ENCODE results near the gene AGMAT. TPM values are rescaled to one million over a fixed set of nuclear protein-coding genes. Genes with fewer than 3 reads are reported as not detected.
A peak's percentile ranks its signal among the peaks of the same experiment; 100 is the strongest.

AGMAT gene
- 0.93 and 2.3 TPM in 2 replicates for total RNA-seq

DNA sequence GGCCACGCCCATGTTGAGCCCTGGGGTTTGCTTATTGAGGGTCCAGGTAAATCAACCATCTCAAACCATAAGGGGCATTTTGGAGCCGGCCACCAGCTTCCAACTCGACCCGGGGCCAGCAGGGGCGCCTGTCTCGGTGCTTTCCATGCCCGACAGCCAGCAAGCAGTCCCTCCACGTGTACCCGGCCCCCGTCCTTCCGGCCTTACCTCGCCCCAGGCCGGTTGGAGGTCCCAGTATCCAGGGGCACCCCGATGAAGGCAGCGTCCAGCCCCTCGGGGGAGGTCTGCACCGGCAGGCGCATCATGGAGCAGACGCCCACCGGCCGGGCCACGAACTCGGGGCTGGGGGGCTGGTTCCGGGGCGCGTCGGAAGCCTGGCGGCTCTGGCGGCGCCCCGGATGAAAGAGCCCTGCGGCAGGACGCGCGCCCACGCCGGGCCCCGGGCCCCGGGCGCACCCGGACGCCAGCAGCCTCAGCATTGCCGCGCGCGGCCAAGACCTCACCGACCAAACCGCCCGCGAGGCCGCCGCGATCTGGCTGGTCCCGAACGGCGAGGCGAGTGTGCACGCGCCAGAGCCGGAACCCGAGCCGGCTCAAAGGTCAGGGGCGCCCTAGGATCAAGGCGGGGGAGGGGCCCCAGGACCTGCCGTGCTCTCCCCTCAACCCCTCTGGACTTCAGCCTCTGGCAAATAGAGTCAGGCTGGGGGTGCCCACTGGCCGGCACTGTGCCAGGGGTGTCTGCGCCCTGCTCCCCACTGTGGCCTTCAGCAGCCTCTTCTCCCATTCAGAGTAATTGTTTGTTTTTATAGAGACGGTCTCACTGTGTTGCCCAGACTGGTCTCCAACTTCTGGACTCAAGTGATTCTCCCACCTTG, at the start of gene AGMAT:
Gene AGMAT, minus strand, starts transcription at position 563 of the 875 bp plus-strand sequence. Its CDS starts 84 bp downstream, at position 479.

DNA sequence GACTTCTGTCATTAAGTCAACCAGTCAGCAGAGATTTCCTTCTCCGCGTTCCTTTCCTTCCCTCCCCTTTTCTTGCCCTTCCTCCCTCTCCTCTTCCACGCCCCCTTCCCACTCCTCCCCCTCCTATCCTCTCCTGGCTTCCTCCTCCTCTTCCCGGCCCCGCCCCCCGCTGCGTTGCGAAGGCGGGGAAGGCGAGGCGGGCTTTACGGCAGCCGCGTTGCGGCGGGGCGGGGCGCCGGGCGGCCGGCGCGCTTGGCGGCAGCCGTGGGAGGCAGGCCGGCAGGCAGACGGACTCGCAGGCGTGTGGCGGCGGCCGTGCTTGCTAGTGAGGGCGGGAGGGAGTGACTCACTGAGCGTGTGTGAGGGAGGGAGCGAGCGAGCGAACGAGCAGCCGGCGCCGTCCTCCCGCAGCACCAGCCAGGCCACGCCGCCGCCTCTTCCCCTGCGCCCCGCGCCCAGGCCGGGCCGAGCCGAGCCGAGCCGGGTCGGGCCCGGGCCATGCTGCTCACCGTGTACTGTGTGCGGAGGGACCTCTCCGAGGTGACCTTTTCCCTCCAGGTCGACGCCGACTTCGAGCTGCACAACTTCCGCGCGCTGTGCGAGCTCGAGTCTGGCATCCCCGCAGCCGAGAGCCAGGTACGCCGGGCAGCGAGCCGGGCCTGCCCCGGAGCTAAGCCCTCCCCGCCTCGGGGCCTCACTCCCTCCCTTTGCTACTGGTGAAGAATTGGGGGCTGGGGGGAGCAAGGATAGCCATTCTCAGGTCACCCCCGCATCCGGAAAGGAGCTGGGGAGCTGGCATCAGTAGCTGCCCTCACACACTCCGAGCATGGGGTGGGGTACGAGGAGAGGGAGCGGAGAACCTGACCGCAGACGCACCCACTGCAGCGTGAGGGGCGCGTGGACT, 32.6 kb upstream of the AGMAT start, which contains the start of gene DDI2:
Gene DDI2, plus strand, starts transcription at position 286 of the 904 bp plus-strand sequence. Its CDS starts 213 bp downstream, at position 499.

GRCh38 chr1:15526490-15527339, 58.1 kb downstream of the AGMAT start, which contains the start of gene DNAJC16:
Gene DNAJC16 (plus strand): TSS chr1:15526848. CDS start chr1:15529106, 2,258 bp downstream.

GRCh38 chr1:15524021-15524282, 60.9 kb downstream of the AGMAT start, which contains the start of gene CASP9:
Gene CASP9 (minus strand): TSS chr1:15524215. CDS start chr1:15524200, 15 bp downstream.

Small RNA genes lying within 50 kb of the gene (small RNA-seq; reads per million reads assigned to genes)
- not detected for gene CD24P1
- gene RNU7-179P: not detected
- gene SCARNA21B: 2.5 reads per million, percentile 58 among the genes with 10 or more reads in this experiment

Other genes starting within 250 kb of the AGMAT start
- gene EFHD2, start 175.2 kb downstream of the AGMAT start, total RNA-seq: 78.7 and 102 TPM in 2 replicates
- not detected in 2 replicates for gene CTRC, start 146.6 kb downstream of the AGMAT start, total RNA-seq
- gene CELA2A, start 128.3 kb downstream of the AGMAT start, total RNA-seq: not detected in 2 replicates
- gene CELA2B, start 108.9 kb downstream of the AGMAT start, total RNA-seq: not detected in 2 replicates
- 4.8 and 6.0 TPM in 2 replicates for gene CASP9, start 60.8 kb downstream of the AGMAT start, total RNA-seq
- 23.8 and 25.9 TPM in 2 replicates for gene DNAJC16, start 58.2 kb downstream of the AGMAT start, total RNA-seq
- 35.0 and 38.3 TPM in 2 replicates for gene DDI2, start 32.4 kb upstream of the AGMAT start, total RNA-seq
- 48.7 and 58.4 TPM in 2 replicates for gene PLEKHM2, start 99.3 kb upstream of the AGMAT start, total RNA-seq
- gene SLC25A34, start 151.2 kb upstream of the AGMAT start, total RNA-seq: 0.13 and 0.22 TPM in 2 replicates
- gene TMEM82, start 157.4 kb upstream of the AGMAT start, total RNA-seq: not detected in 2 replicates
- 410 and 466 TPM in 2 replicates for gene FBLIM1, start 173.7 kb upstream of the AGMAT start, total RNA-seq
- gene UQCRHL, start 222.6 kb upstream of the AGMAT start, total RNA-seq: 1.4 and 2.3 TPM in 2 replicates

Measured in thoracic aorta endothelial cell (primary cell).